HG03196 (cell line): ENCODE measurements around the gene PTPRN2.

Experiments
- ATAC-seq: cut with Tn5 transposase; IDR thresholded peaks from one replicate; pipeline ENCODE4 v1.9.1; 2021; ENCODE audit not compliant: unreplicated experiment

Gene PTPRN2

GRCh38 chr7:157687158-157687557 lies 900.5 kb downstream of the PTPRN2 start:
- ATAC-seq: no peak

GRCh38 chr7:157686285-157686894 lies 901.2 kb downstream of the PTPRN2 start:
- ATAC-seq: no peak

GRCh38 chr7:157685430-157686284 lies 902.0 kb downstream of the PTPRN2 start:
- ATAC-seq: no peak

- ATAC-seq: no peak
Measured at GRCh38 chr7:157684909-157685429, 902.7 kb downstream of the PTPRN2 start.

GRCh38 chr7:157684157-157684908 lies 903.3 kb downstream of the PTPRN2 start:
- no peak for ATAC-seq

GRCh38 chr7:157683747-157684156 lies 903.9 kb downstream of the PTPRN2 start:
- ATAC-seq: no peak

GRCh38 chr7:157682946-157683746 lies 904.5 kb downstream of the PTPRN2 start:
- no peak for ATAC-seq

- no peak for ATAC-seq
Measured at GRCh38 chr7:157682064-157682945, 905.3 kb downstream of the PTPRN2 start.

GRCh38 chr7:157679607-157680006 lies 908.0 kb downstream of the PTPRN2 start:
- no peak for ATAC-seq

GRCh38 chr7:157678501-157678900 lies 909.1 kb downstream of the PTPRN2 start:
- ATAC-seq: no peak

- ATAC-seq: no peak
Measured at GRCh38 chr7:157676456-157677255, 911.0 kb downstream of the PTPRN2 start.

GRCh38 chr7:157676001-157676400 lies 911.6 kb downstream of the PTPRN2 start:
- no peak for ATAC-seq

- ATAC-seq: no peak
Measured at GRCh38 chr7:157675427-157675927, 912.1 kb downstream of the PTPRN2 start.

GRCh38 chr7:157674715-157675426 lies 912.8 kb downstream of the PTPRN2 start:
- no peak for ATAC-seq

GRCh38 chr7:157674027-157674714 lies 913.5 kb downstream of the PTPRN2 start:
- ATAC-seq: no peak

GRCh38 chr7:157673573-157673972 lies 914.0 kb downstream of the PTPRN2 start:
- ATAC-seq: no peak
